Activated CD8-positive, alpha-beta memory T cell treated with anti-CD3 and anti-CD28 coated beads, Interleukin-2, amount 50 U/mL, for 48 hours (primary cell): ENCODE measurements around the gene LRRC73.
"Not testable (repeated sequence)": the region's sequence is repeated elsewhere in the genome, so short reads cannot be mapped to it uniquely, and the experiment has no call there.

Experiments
- DNase-seq: peaks from one replicate; pipeline ENCODE4 v3.0.0-alpha.2; 2020

Gene LRRC73

DNA sequence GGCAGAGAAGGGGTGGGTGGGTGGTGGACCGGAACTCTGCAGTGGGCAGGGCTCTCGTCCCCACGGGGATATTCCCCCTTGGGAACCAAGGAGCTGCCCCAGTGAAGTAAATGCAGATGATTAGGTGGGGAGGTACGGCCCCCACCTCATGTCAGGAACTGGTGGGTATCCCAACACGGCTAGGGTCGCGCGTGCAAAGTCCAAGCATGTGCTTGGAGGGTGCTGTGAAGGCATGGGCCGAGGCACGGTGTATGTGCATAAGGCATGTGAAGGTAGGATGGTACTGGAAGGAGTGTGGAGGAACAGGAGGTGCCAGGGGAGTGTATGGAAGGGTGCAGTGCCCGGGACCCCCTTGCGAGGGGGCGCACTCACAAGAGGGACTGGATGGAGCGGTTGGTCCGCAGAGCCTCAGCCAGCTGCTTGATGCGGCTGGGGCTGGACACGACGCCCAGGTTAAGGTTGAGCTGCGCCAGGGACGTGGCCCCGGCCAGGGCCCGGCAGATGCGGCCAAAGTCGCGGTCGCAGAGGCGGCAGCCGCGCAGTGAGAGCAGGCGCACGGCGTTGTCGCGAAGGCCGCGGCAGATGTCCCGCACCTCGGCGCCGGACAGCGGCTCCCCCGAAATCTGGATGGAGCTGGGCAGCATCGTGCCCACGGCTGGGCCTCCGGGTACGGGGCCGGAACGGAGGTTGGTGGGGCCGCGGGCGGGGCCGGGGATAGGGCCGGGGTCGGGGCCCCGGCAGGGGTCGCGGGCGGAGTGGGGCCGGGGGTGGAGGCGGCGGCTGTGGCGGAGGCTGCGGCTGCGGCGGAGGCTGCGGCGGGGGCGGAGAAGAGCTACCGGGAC is 783 bp downstream of the LRRC73 start:
- DNase-seq = no peak

DNA sequence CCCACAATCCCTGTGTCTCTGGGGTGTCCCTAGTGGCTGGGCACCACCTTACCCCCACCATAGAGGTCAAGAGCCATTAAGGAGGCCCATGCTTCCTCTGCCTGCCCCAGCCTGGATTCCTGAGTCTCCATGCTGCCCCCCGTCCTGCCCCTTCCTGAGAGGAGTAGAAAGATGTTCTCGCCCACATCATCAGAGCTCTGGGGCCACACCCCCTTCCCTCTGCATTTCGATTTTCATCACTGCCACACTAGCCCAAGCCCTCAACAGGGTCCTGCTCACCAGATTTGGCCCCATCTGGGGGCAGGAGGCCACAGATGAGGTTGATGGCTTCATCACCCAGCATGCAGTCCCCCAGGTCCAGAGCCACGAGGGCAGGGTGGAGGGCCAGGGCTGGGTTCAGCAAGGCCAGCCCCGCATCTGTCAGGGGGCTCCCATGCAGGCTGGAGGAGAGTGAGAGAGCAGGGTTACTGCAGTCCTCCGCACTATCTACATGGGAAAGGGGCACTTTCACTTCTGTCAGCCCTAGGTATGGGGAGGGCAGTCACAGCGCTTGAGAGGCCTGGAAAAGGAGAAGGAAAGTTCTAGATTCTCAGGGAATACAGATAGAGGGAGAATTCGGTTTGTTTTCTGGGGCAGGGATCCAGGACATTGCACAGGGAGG is 1.5 kb downstream of the LRRC73 start:
- no peak for DNase-seq

DNA sequence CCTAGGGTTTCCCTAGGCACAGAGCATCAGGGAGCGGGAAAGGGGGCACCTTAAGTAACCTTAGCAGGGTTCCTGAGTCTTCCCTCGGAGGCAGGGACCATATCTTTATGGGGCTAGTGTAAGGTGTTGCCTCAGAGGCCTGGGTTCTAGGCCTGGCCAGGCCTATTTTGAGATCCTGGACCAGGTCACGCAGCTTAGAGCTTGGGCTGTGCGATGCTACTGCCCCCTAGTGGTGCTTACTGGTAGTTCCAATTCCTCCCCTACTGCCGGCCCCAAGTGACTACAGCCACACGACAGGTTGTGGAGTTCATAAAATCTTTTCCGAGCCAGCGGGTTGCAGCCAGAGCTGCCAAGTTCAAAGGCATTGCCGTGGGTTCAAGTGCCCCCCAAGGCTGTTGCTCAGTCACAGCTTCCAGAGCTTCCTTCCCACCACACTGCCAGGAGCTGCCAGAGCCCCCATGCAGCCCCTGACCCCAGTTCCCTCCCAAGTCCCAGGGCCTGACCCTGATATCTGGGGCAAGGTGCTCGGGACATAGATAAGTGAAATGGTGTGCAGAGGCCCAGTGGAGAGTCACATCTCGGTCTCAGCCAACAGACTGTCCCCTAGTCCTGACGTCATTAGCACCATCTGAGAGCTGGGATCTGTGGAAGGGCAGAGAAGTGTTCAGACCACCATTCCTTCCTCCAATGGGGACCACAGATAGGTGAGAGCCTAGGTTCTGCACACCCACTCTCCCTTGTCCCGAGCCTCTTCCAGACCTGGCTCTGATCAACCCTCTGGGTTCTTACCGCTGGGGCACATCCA is 3.3 kb downstream of the LRRC73 start:
- peak; percentile 90 for DNase-seq

DNA sequence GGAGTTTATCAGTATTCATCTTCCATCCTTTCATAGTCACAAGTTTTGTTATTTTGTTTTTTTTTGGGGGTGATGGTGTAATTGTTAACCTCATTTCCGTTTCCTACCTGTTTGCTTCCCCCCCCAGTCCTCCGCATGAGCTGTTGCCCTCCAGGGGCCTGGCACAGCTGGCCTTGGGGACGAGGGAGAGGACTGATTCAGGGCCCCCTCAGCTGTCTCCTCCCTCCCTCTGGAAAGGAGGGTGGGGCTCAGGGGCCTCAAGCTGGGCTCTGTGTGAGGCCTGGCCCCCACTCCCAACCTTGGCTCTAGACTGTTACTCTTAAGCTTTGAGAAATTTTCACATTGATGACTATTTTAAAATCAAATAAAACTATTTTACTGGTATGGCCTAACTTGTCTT is 4.0 kb downstream of the LRRC73 start:
- DNase-seq = no peak

GRCh38 chr6:43505718-43506117 is 4.4 kb downstream of the LRRC73 start:
- no peak for DNase-seq

DNA sequence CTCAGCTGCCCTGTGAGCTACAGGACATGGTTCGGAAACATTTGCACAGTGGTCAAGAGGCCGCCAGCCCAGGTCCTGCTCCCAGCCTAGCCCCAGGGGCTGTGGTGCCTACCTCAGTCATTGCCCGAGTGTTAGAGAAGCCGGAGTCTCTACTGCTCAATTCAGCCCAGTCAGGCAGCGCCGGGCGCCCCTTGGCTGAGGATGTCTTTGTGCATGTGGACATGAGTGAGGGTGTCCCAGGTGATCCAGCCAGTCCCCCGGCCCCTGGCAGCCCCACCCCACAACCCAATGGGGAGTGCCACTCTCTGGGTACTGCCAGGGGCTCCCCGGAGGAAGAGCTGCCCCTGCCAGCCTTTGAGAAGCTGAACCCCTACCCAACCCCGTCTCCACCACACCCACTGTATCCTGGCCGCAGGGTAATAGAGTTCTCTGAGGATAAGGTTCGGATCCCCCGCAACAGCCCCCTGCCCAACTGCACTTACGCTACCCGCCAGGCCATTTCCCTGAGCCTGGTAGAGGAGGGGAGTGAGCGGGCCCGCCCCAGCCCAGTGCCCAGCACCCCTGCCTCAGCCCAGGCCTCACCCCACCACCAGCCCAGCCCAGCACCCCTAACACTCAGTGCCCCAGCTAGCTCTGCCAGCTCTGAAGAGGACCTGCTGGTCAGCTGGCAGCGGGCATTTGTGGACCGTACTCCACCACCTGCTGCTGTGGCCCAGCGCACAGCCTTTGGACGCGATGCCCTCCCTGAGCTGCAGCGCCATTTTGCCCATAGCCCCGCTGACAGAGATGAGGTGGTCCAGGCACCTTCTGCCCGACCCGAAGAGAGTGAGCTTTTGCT is 5.2 kb downstream of the LRRC73 start:
- DNase-seq = no peak

- DNase-seq = no peak
Measured at GRCh38 chr6:43503443-43503842, 6.7 kb downstream of the LRRC73 start.

GRCh38 chr6:43502666-43503065 is 7.5 kb downstream of the LRRC73 start:
- DNase-seq = no peak

- no peak for DNase-seq
Measured at GRCh38 chr6:43500921-43501320, 9.2 kb downstream of the LRRC73 start.

DNA sequence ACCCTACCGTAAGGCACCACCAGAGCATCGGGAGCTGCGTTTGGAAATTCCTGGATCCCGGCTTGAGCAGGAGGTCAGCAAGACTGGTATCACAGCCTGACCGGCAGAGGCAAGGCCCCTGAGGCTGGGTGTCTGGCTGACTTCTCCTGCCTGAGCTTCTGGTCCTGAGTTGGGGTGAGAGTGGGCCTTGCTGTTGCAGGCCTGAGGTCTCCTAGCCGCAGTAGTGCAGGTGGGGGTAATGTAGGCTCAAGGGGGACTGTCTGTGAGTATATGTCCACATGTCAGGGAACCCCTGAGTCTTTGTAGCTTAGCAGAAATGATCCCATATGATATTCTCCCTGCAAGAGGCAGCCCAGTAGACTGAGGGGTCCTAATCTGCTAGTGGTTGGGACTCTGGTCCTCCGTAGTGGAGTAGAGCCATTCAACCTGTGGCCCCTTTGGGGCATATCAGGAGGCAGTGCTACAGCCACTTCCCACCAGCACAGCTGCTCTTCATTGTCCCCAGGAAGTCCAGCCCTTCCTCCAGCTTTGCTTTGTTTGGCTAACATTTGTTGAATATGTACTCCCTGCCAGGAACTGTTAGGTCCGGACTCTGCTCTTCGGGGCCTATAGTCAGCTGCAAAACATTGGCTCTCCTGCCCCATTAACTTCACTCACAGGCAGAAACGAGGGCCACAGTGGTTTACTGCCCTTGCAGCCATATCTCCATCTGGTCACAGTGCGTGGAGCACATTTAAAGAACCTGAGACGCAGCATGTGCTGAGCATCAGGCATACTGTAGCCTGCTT is 10.9 kb downstream of the LRRC73 start:
- DNase-seq = no peak

DNA sequence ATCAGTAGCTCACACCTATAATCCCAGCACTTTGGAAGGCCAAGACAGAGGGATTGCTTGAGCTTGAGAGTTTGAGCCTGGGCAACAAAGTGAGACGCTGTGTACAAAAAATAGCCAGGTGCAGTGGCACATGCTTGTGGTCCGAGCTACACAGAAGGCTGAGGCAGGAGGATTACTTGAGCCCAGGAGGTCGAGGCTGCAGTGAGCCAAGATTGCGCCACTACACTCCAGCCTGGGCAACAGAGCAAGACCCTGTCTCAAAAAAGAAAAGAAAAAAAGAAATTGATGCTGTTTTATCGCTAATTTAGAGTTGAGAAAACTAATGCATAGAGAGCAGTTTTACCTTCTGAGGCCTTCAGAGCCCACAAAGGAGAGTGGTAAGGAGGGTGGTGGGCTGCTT is 11.9 kb downstream of the LRRC73 start:
- not testable (repeated sequence) for DNase-seq

- no peak for DNase-seq
Measured at GRCh38 chr6:43497689-43498088, 12.5 kb downstream of the LRRC73 start.

DNA sequence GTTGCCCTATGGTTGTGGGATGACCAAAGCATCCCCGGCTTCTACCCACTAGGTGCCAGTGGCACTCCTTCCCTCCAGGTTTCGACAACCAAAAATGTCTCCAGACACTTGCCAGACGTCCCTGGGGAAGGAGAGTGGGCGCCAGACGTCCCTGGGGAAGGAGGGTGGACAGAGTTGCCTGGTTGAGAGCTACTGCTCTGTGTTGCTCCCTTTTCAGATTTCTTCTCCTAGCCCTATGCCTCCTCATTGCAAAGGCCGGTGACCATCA is 13.1 kb downstream of the LRRC73 start:
- DNase-seq = no peak

DNA sequence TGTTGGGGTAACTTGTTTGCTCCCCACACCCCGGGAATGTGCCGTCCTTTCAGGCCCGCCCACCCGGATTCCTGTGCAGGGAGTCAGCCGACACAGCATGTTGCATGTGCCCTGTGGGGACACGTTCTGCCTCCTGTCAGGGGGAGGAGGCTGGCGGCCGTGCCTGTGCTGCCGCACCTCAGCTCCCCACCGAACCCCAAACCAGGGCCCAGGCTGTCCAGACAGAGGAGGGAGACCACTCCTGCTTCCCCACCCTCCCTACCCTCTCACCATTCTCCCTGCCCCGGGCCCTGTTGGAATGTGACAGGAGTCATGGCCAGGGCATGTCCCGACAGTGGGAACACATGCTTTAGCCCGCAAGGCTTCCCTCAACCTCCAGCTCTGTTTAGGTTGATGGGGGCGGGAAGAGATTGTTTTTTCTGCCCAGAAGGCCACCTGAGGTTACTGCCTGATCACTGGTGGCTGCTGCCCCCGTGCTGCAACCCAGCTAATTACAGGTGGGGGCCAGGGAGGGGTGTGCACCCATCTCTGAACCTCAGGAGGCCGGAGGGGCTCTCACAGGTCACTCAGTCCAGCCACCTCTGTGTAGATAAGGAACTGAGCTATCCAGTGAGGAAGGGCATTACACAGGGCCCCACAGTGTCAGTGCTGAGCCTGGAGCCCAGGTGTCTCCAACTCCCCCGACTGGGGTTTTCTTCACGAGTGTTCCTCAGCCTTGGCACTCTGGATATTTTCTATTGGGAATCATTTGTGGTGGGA is 13.6 kb downstream of the LRRC73 start:
- DNase-seq = no peak

GRCh38 chr6:43495409-43495941 is 14.7 kb downstream of the LRRC73 start:
- DNase-seq = no peak

DNA sequence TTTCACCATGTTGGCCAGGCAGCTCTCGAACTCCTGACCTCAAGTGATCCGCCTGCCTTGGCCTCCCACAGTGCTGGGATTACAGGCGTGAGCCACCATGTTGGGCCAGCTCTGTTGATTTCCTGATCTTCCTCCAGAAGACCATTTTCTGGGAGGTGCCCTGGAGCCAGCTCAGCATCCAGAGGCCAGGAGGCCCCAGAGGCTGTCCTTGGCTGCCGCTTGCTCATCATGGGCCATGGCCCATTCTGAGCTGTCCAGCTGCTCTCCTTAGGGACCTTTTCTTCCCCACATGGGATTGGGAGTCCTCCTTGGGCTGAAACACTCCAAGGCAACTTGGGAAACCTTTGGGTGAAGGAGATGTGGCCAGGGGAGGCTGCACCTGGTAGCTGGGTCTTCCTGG is 15.4 kb downstream of the LRRC73 start:
- no peak for DNase-seq

DNA sequence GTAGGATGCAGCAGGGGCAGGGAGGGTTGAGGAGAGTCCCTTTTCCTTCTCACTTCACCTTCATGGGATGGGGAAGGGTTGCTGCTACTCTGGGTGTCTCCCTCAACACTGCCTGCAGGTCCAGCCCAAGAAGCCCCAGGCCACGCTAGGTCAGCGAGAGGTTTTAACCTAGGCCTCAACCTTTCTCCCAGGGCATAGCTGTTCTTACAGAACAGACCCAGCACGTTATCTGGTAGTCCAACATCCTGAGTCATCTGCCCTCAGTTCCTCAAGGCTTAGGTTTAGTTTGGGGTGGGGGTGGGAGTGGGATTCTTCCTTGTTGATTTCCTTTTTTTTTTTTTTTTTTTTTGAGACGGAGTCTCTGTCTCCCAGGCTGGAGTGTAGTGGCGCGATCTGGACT is 15.8 kb downstream of the LRRC73 start:
- DNase-seq = no peak

DNA sequence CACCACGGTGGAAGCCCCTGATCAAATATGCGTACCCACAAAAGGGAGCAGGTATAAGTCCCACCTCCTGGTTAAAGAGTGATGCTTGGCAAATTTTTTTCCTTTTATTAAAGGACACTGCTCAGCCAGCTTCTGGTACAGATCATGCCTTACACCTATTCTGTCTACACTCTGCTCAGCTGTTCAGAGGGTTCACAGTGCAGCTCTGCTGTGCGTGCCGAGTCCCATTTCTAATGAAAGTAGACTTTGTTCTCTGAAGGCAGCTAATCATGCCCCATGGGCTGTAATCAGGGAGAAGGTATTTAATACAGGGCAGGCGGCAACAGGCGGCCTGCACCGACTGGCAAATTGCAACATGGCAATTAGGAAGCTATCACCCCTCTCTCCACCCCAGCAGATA is 16.3 kb downstream of the LRRC73 start:
- DNase-seq = no peak

GRCh38 chr6:43493230-43493629 is 16.9 kb downstream of the LRRC73 start:
- DNase-seq = no peak

DNA sequence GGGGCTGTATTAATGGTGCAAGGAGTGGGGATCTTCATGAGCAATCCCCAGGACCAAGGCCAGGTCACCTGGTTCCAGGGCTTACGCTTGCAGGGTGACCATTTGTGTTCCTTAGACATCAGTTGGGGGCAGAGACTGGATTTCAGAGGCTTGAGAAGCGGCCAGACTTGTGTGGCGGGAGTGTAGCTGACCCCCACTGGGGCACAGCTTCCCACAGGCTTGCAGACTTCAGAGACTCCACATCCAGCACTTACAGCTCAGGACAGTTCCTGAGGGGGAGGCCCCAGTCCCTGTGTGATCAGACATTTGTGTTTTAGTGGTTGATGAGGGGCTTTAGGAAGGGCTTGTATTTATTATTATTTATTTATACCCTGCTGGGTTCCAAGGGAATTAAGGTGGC is 17.5 kb downstream of the LRRC73 start:
- no peak for DNase-seq
